Brain microvascular endothelial cell (primary cell): ENCODE results near the gene ZBTB20.

Experiments
- DNase-seq: peaks from one replicate; pipeline ENCODE4 v3.0.0-alpha.2; 2020
- H3K27ac ChIP-seq: fragments of 250-450 bp; sonication (Bioruptor Pico); 2 replicates; pipeline ENCODE4 v1.5.1; 2020; ENCODE audit warnings: mild to moderate bottlenecking, moderate library complexity
- H3K27me3 ChIP-seq: fragments of 250-450 bp; sonication (Bioruptor Pico); replicated peaks from 2 replicates; pipeline ENCODE4 v1.5.1; 2020; ENCODE audit warnings: mild to moderate bottlenecking
- H3K36me3 ChIP-seq: fragments of 250-450 bp; sonication (Bioruptor Pico); replicated peaks from 2 replicates; pipeline ENCODE4 v1.5.1; 2020; ENCODE audit warnings: mild to moderate bottlenecking
- H3K4me3 ChIP-seq: 2 replicates; pipeline ENCODE4 v1.5.1; 2011; ENCODE audit warnings: low read depth, mild to moderate bottlenecking, control low read depth, low read length, moderate library complexity
- in situ Hi-C: cut with HindIII; loops from 2 replicates; pipeline ENCODE4 v1.10.0; 2017; ENCODE audit warnings: low sequenced_read_pairs, low pct_ligation_motif_present
- TF ChIP-seq, protein P1 (sequence below): IDR thresholded peaks from 2 replicates; pipeline ENCODE4 v1.5.1; 2011; ENCODE audit warnings: low read depth, mild to moderate bottlenecking, moderate library complexity, low read length, control low read depth, inconsistent platforms; ENCODE audit errors: missing control alignments

Gene ZBTB20

DNA sequence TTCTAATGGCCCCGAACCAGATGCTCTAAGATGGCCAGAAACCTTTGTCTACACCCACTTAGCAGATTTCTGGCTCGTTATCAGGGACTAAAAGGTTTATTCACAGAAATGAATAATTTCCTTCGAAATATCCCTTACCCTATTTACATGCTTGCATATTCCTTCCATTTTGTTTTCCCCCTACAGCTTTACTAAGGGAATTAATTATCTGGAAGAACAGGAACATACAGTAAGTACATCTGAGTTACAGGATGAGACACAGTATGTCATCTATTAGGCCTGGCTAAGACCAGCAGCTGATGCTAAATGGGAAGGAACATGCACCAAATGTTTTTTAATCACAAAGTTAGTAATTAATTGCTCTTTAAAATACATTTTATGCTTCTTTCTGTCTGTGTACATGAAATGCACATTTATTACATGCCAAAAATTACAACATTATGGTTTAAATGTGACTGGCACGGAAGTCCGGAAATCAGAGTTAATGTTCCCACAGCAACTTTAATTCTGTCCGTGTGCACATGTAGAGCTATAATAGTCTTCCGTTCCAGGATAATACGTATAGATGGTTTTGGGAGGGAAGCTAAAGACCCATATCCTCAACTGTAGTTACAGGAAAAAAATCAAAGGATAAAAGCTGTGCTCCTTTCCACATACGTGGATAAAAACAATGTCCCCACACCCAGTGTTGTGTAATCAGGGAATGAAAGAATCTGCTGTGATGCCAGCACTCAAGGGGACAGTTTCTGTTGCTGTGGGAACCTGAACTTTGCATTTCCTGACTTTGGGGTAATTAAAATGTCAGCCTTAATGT, 771.3 kb downstream of the ZBTB20 start:
- Histone ChIP-seq H3K27me3 (no peaks in the 10 kb centered on the region), H3K36me3 (no peaks in the 10 kb centered on the region), H3K4me3 (no peak overlapping the region), H3K27ac (no peak overlapping the region)
- TF ChIP-seq, protein P1, sequence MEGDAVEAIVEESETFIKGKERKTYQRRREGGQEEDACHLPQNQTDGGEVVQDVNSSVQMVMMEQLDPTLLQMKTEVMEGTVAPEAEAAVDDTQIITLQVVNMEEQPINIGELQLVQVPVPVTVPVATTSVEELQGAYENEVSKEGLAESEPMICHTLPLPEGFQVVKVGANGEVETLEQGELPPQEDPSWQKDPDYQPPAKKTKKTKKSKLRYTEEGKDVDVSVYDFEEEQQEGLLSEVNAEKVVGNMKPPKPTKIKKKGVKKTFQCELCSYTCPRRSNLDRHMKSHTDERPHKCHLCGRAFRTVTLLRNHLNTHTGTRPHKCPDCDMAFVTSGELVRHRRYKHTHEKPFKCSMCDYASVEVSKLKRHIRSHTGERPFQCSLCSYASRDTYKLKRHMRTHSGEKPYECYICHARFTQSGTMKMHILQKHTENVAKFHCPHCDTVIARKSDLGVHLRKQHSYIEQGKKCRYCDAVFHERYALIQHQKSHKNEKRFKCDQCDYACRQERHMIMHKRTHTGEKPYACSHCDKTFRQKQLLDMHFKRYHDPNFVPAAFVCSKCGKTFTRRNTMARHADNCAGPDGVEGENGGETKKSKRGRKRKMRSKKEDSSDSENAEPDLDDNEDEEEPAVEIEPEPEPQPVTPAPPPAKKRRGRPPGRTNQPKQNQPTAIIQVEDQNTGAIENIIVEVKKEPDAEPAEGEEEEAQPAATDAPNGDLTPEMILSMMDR = no peak
- DNase-seq = no peak
- in situ Hi-C loops = no loop called here

DNA sequence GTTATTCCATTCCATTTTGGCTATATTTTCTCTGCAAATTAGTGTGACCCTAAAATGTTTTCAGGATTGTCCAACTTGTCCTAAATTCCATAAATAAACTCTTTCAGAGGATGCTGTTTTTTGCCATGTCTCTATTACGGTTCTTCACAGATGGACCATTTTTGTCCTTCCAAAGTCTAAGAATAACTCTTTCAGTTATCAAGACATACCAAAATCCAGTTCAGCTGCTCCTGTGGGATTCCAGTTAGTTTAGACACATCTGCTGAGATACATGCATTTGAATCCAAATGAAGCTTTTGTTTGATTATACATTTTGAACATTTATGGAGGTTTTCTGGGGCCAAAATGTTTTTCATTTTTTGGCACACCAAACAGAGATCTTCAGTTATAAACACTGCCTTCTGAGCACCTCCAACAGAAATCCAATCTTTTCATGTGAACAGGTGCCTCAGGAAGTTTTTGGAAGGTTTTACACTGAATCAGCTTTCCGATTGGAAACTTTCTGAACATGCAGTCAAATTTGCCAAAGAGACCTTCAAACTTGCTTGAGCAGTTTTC, 772.6 kb downstream of the ZBTB20 start:
- H3K4me3 ChIP-seq = no peak overlapping the region
- in situ Hi-C loops = no loop called here
- no peak for DNase-seq
- H3K27me3 ChIP-seq = no peaks in the 10 kb centered on the region
- TF ChIP-seq, protein P1 = no peak
- H3K27ac ChIP-seq = no peak overlapping the region
- H3K36me3 ChIP-seq = no peaks in the 10 kb centered on the region

DNA sequence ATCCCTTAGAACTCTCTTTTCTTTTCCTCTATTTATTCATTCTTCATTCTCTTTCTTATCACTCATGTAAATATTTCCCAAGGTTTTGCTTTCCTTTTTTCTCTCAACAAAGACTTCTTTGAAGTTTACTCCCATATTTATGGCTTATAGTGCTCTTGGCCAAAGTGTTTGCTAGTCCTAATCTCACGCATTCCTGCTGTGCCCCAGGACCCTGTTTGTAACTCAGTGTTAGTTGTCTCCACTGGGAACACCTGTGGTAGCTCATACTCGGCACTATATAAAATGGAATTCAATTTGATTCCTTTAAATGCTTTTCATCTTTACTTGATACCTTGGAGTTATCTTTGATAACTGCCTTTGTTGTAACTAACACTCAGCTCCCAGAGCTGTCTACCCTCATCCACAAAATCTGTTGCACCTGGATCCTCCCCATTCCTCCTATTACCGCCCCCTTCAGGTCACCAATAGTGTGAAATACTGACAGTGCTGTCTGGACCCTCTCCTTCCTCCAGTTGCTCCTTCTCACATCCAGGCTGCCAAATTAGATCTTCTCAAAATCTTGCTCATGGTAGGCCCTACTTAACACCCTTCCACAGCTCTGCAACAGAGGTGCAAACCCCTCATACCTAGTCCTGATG, 776.4 kb downstream of the ZBTB20 start:
- in situ Hi-C loops = no loop called here
- no peak overlapping the region for H3K27ac ChIP-seq
- H3K36me3 ChIP-seq = no peaks in the 10 kb centered on the region
- no peak overlapping the region for H3K4me3 ChIP-seq
- H3K27me3 ChIP-seq = no peaks in the 10 kb centered on the region
- no peak for DNase-seq
- TF ChIP-seq, protein P1 = peak; percentile 41

DNA sequence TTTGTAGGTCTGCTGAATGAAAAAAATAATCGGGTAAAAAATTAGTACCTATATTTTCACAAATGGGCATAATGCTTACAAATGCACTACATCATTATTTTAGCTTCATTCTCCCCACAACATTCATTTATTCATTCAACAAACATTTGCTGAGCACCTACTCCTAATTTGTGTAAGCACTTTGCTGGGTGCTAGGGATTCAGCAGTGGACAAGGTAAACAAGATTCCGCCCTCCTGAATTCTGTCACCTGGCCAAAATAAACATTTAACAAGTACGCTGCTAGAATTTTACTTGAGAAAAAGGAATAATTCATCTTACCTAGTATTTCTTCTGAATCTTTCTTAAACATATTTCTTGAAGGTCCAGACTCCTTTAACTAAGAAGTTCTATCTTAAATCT, 781.2 kb downstream of the ZBTB20 start:
- Histone ChIP-seq H3K27ac (no peak overlapping the region), H3K27me3 (no peaks in the 10 kb centered on the region), H3K4me3 (no peak overlapping the region), H3K36me3 (no peaks in the 10 kb centered on the region)
- no peak for DNase-seq
- in situ Hi-C loops = no loop called here
- TF ChIP-seq, protein P1 = no peak

DNA sequence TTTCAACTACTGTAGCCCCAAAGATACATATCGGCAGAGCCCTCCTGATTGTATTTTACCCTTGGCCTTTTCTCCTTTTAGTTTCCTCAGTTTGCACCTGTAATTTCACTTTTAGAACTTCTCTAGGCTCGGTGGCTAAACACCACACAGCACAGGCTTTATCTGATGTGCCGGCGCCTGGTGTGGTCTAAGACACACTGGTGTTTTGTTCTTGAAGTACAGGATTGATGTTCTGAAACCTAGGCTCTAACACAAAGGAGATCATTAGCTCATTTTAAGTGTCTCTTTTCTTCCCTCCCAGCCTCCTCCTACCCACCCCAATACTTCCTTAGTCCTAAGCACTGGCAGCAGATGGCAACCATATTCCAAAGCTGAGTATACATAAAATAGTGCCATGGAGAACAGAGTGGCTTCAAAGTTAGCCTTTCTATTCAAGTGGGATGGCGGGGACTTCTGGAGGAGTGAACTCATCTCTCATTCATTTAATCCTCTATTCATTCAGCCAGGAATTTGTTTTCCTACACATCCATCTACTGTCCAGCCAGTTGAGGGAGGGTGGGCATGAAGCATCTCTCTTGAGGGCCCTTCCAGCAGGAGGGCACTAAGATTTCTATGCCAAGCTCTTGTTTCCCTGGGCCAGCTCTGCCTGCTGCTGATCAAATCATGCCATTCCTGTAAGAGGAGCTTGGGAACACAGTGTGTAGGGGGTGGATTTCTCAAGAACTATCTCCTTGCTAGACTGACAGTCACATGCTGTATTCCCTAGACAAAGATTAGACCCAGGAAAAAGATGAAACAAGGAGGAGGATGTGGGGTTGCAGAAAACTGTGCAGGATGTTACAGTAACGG, 782.1 kb downstream of the ZBTB20 start:
- H3K4me3 ChIP-seq = no peak overlapping the region
- H3K27me3 ChIP-seq = no peaks in the 10 kb centered on the region
- DNase-seq = no peak
- in situ Hi-C loops = no loop called here
- TF ChIP-seq, protein P1 = no peak
- H3K27ac ChIP-seq = no peak overlapping the region
- H3K36me3 ChIP-seq = no peaks in the 10 kb centered on the region
